Hepatocyte (in vitro differentiated cells): ENCODE results near the gene AOAH.

Source experiments
- EZH2 ChIP-seq: fragments of 200-600 bp; sonication (generic); IDR thresholded peaks from 2 replicates; pipeline ENCODE4 v1.6.1; 2016; ENCODE audit warnings: antibody characterized with exemption, mild to moderate bottlenecking, borderline replicate concordance
- TF ChIP-seq, protein P1 (sequence below): fragments of 200-600 bp; sonication (generic); IDR thresholded peaks from 2 replicates; pipeline ENCODE4 v1.5.1; 2016; ENCODE audit warnings: antibody characterized with exemption, mild to moderate bottlenecking; ENCODE audit not compliant: poor library complexity

DNA sequence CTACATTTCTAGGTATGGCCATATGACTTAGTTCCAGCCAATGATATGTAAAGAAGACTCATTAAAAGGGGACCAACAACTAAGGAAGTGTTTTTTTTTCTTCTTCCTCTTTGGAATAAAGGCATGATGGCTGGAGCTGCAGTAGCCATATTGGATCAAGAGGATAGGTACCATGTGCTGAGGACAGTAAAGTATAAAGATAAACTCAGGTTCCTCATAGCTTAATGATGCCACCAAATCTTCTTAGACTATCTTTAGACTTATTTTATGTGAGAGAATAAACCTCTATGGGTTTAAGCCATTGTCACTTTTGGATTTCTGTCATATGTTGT, 249.3 kb downstream of the AOAH start:
- TF ChIP-seq, protein P1, sequence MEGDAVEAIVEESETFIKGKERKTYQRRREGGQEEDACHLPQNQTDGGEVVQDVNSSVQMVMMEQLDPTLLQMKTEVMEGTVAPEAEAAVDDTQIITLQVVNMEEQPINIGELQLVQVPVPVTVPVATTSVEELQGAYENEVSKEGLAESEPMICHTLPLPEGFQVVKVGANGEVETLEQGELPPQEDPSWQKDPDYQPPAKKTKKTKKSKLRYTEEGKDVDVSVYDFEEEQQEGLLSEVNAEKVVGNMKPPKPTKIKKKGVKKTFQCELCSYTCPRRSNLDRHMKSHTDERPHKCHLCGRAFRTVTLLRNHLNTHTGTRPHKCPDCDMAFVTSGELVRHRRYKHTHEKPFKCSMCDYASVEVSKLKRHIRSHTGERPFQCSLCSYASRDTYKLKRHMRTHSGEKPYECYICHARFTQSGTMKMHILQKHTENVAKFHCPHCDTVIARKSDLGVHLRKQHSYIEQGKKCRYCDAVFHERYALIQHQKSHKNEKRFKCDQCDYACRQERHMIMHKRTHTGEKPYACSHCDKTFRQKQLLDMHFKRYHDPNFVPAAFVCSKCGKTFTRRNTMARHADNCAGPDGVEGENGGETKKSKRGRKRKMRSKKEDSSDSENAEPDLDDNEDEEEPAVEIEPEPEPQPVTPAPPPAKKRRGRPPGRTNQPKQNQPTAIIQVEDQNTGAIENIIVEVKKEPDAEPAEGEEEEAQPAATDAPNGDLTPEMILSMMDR = no peak
- TF ChIP-seq EZH2 = no peak
